ENCODE data around the gene NRG2.

DNA sequence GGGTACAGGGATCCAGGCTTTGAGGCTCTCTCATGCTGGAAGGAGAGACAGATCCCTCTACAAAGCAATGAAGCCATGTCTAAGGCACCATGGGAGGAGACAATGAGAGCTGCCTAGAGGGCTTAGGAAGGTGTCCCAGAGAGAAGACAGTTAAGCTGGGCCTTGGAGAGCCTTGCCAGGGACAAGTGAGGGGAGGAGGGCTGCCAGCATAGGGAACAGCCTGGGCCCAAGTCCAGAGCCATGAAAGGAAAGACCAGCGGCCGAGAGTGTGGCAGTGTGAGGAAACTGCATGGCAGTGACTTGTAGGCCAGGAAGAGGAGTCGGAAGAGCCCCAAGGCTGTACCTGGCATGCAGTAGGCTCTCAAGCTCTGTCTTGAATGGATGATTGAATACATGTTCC is 159.0 kb downstream of the NRG2 start:
- TF ChIP-seq CTCF (IDR thresholded peaks at IDR 0.05): no peak
- TF ChIP-seq, protein P1, sequence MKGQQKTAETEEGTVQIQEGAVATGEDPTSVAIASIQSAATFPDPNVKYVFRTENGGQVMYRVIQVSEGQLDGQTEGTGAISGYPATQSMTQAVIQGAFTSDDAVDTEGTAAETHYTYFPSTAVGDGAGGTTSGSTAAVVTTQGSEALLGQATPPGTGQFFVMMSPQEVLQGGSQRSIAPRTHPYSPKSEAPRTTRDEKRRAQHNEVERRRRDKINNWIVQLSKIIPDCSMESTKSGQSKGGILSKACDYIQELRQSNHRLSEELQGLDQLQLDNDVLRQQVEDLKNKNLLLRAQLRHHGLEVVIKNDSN (IDR thresholded peaks at IDR 0.05; ENCODE audit: borderline replicate concordance, low read depth): no peak
- TF ChIP-seq EP300 (IDR thresholded peaks at IDR 0.05; ENCODE audit: borderline replicate concordance in 1 of 2, low read depth in 1 of 2, low read length in 1 of 2): no peak
- TF ChIP-seq YY1 (IDR thresholded peaks at IDR 0.05; ENCODE audit: low read depth): no peak
- TF ChIP-seq RAD21 (IDR thresholded peaks at IDR 0.05; ENCODE audit: low read length): no peak
- no peak for TF ChIP-seq ELF1 (IDR thresholded peaks at IDR 0.05)
- TF ChIP-seq SIN3A (IDR thresholded peaks at IDR 0.05; ENCODE audit: borderline replicate concordance, low read depth, low read length): no peak
- TF ChIP-seq POLR2AphosphoS5 (IDR thresholded peaks at IDR 0.05; ENCODE audit: low read depth, low read length): no peak
- TF ChIP-seq TAF1 (IDR thresholded peaks at IDR 0.05; ENCODE audit: borderline replicate concordance, low read depth, low read length): no peak
- no peak for TF ChIP-seq RCOR1 (IDR thresholded peaks at IDR 0.05; ENCODE audit: low read length)
- no peak for TF ChIP-seq CHD2 (IDR thresholded peaks at IDR 0.05; ENCODE audit: low read length, partially characterized antibody)
